ENCODE measurements around the gene NRG3. TPM values are rescaled to one million over a fixed set of nuclear protein-coding genes. Genes with fewer than 3 reads are reported as not detected.

Gene NRG3
- total and polyA plus RNA-seq, 5 experiments from 2014 or later = not detected

DNA sequence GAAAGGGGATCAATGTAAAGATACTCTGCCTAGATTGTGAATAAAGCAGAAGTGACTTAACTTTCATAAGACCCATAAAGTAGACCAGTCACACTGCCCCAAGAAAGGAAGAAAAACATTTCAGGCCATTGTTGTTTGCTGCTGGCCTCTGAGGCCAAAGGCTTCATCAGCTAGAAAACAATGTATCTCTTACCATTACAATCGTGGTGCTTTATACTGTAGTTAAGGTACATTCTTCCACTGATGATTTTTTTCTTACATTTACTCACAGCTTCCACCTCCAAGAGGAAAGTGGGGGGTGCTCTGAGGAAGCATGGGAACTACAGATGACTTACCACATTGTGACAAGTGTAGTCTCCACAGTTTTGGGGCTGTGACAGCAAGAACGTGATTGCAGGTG, 68.6 kb downstream of the NRG3 start:
- DNase-seq (no peak), ATAC-seq (no peak)
- no peak overlapping the region for H3K27ac Mint-ChIP-seq
- no peaks in the 10 kb centered on the region for H3K4me1 Mint-ChIP-seq
- H3K9me3 Mint-ChIP-seq = peaks cover 0 to 8% (median 2%) of the 10 kb centered on the region in 9 donors
- H3K4me3 Mint-ChIP-seq = no peak overlapping the region
- H3K36me3 Mint-ChIP-seq = no peaks in the 10 kb centered on the region
- POLR2A ChIA-PET = no interaction called here
- H3K27me3 Mint-ChIP-seq = no peaks in the 10 kb centered on the region

GRCh38 chr10:81944609-81945008, 69.6 kb downstream of the NRG3 start:
- Mint-ChIP-seq H3K4me1 (no peaks in the 10 kb centered on the region), H3K9me3 (peaks cover 0 to 6% (median 0%) of the 10 kb centered on the region in 9 donors), H3K4me3 (no peak overlapping the region), H3K27me3 (no peaks in the 10 kb centered on the region), H3K27ac (no peak overlapping the region), H3K36me3 (no peaks in the 10 kb centered on the region)
- ATAC-seq = no peak
- DNase-seq = no peak
- POLR2A ChIA-PET = no interaction called here

GRCh38 chr10:81949283-81949682, 74.3 kb downstream of the NRG3 start:
- POLR2A ChIA-PET = no interaction called here
- H3K27me3 Mint-ChIP-seq = no peaks in the 10 kb centered on the region
- H3K27ac Mint-ChIP-seq = no peak overlapping the region
- no peaks in the 10 kb centered on the region for H3K36me3 Mint-ChIP-seq
- DNase-seq (no peak), ATAC-seq (no peak)
- H3K4me1 Mint-ChIP-seq = no peaks in the 10 kb centered on the region
- peaks cover 0 to 10% (median 2%) of the 10 kb centered on the region in 9 donors for H3K9me3 Mint-ChIP-seq
- no peak overlapping the region for H3K4me3 Mint-ChIP-seq

GRCh38 chr10:81950358-81950757, 75.4 kb downstream of the NRG3 start:
- no peak overlapping the region for H3K4me3 Mint-ChIP-seq
- H3K27ac Mint-ChIP-seq = no peak overlapping the region
- POLR2A ChIA-PET = no interaction called here
- DNase-seq = no peak
- no peak for ATAC-seq
- peaks cover 0 to 10% (median 1%) of the 10 kb centered on the region in 9 donors for H3K9me3 Mint-ChIP-seq
- no peaks in the 10 kb centered on the region for H3K36me3 Mint-ChIP-seq
- H3K4me1 Mint-ChIP-seq = no peaks in the 10 kb centered on the region
- no peaks in the 10 kb centered on the region for H3K27me3 Mint-ChIP-seq

- Mint-ChIP-seq H3K27me3 (no peaks in the 10 kb centered on the region), H3K4me3 (no peak overlapping the region), H3K36me3 (no peaks in the 10 kb centered on the region), H3K4me1 (no peaks in the 10 kb centered on the region), H3K9me3 (peaks cover 0 to 10% (median 0%) of the 10 kb centered on the region in 9 donors), H3K27ac (no peak overlapping the region)
- DNase-seq = no peak
- POLR2A ChIA-PET = no interaction called here
- no peak for ATAC-seq
Observed at GRCh38 chr10:81953420-81953819, 78.4 kb downstream of the NRG3 start.

DNA sequence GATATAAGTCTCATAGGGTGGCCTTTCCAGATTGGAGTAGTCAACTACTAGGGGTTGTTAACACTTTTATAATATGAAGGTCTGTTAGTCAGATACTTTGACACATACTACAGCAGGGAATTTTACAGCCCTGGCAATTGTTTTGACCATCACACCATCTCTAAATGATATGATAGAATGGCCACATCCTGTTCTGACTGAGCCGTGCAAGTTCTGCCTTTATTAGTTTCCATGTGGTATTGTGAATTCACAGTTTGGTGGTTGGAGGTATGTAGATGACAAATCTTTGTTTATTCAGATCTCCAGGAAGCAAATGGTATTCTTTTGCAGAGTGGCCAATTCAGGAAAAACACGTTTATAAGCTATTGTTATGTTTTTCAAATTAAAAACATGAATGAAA, 83.0 kb downstream of the NRG3 start:
- POLR2A ChIA-PET = no interaction called here
- no peak for ATAC-seq
- Mint-ChIP-seq H3K36me3 (no peaks in the 10 kb centered on the region), H3K4me1 (no peaks in the 10 kb centered on the region), H3K27me3 (no peaks in the 10 kb centered on the region), H3K9me3 (peaks cover 0 to 4% (median 0%) of the 10 kb centered on the region in 9 donors), H3K27ac (no peak overlapping the region), H3K4me3 (no peak overlapping the region)
- no peak for DNase-seq

- H3K9me3 Mint-ChIP-seq = peaks cover 0 to 7% (median 0%) of the 10 kb centered on the region in 9 donors
- no peaks in the 10 kb centered on the region for H3K27me3 Mint-ChIP-seq
- H3K27ac Mint-ChIP-seq = no peak overlapping the region
- ATAC-seq = no peak
- no peak for DNase-seq
- no peak overlapping the region for H3K4me3 Mint-ChIP-seq
- POLR2A ChIA-PET = no interaction called here
- no peaks in the 10 kb centered on the region for H3K4me1 Mint-ChIP-seq
- no peaks in the 10 kb centered on the region for H3K36me3 Mint-ChIP-seq
Observed at GRCh38 chr10:81959016-81959415, 84.0 kb downstream of the NRG3 start.

GRCh38 chr10:81961451-81962184, 86.6 kb downstream of the NRG3 start:
- Mint-ChIP-seq H3K4me1 (no peaks in the 10 kb centered on the region), H3K27ac (no peak overlapping the region), H3K27me3 (no peaks in the 10 kb centered on the region), H3K36me3 (no peaks in the 10 kb centered on the region), H3K4me3 (no peak overlapping the region), H3K9me3 (peaks cover 0 to 7% (median 0%) of the 10 kb centered on the region in 9 donors)
- no peak for DNase-seq
- no peak for ATAC-seq
- POLR2A ChIA-PET = no interaction called here

GRCh38 chr10:81963606-81964005, 88.6 kb downstream of the NRG3 start:
- ATAC-seq = no peak
- Mint-ChIP-seq H3K27ac (no peak overlapping the region), H3K4me3 (no peak overlapping the region), H3K4me1 (no peaks in the 10 kb centered on the region), H3K27me3 (no peaks in the 10 kb centered on the region), H3K36me3 (no peaks in the 10 kb centered on the region), H3K9me3 (peaks cover 0 to 6% (median 0%) of the 10 kb centered on the region in 9 donors)
- POLR2A ChIA-PET = no interaction called here
- no peak for DNase-seq

DNA sequence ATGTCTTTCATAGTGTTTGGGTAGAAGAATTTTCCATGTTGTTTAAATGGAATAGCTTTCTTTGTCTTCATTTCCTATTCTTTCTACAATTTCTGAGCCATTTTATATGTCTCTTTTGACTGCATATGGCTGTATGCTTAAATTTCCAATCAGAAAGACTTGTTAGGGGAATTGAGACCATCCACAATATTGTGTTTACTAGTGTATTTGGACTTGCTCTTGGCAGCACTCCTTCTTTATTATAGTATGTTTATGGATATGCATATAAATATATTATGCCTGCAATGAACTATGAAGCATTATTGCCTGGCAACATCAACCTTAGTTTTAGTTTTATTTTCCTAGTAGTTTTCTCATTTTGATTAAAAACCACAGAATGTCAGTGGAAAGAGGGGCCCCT, 92.7 kb downstream of the NRG3 start:
- Mint-ChIP-seq H3K4me3 (no peak overlapping the region), H3K4me1 (no peaks in the 10 kb centered on the region), H3K9me3 (peaks cover 10 to 31% (median 14%) of the 10 kb centered on the region in 9 donors), H3K27ac (no peak overlapping the region), H3K36me3 (peaks cover 0 to 19% (median 0%) of the 10 kb centered on the region in 3 donors), H3K27me3 (peaks cover 0 to 2% (median 0%) of the 10 kb centered on the region in 5 donors)
- ATAC-seq (no peak), DNase-seq (no peak)
- POLR2A ChIA-PET = no interaction called here

GRCh38 chr10:81969136-81969535, 94.1 kb downstream of the NRG3 start:
- H3K9me3 Mint-ChIP-seq = peaks cover 14 to 45% (median 19%) of the 10 kb centered on the region in 9 donors
- H3K4me1 Mint-ChIP-seq = no peaks in the 10 kb centered on the region
- H3K36me3 Mint-ChIP-seq = peaks cover 0 to 22% (median 2%) of the 10 kb centered on the region in 3 donors
- POLR2A ChIA-PET = no interaction called here
- no peak overlapping the region for H3K4me3 Mint-ChIP-seq
- H3K27me3 Mint-ChIP-seq = peaks cover 0 to 2% (median 0%) of the 10 kb centered on the region in 5 donors
- no peak overlapping the region for H3K27ac Mint-ChIP-seq
- DNase-seq (no peak), ATAC-seq (no peak)

GRCh38 chr10:81978238-81978637, 103.2 kb downstream of the NRG3 start:
- peaks cover 0 to 12% (median 3%) of the 10 kb centered on the region in 3 donors for H3K36me3 Mint-ChIP-seq
- no peak for ATAC-seq
- POLR2A ChIA-PET = no interaction called here
- no peak for DNase-seq
- H3K9me3 Mint-ChIP-seq = peaks cover 6 to 28% (median 13%) of the 10 kb centered on the region in 9 donors
- H3K27me3 Mint-ChIP-seq = no peaks in the 10 kb centered on the region
- no peak overlapping the region for H3K27ac Mint-ChIP-seq
- no peaks in the 10 kb centered on the region for H3K4me1 Mint-ChIP-seq
- H3K4me3 Mint-ChIP-seq = no peak overlapping the region

- ATAC-seq (no peak), DNase-seq (no peak)
- POLR2A ChIA-PET = no interaction called here
- Mint-ChIP-seq H3K4me1 (no peaks in the 10 kb centered on the region), H3K9me3 (peaks cover 0 to 17% (median 3%) of the 10 kb centered on the region in 9 donors), H3K36me3 (no peaks in the 10 kb centered on the region), H3K27ac (no peak overlapping the region), H3K27me3 (peaks cover 0 to 3% (median 0%) of the 10 kb centered on the region in 5 donors), H3K4me3 (no peak overlapping the region)
Observed at GRCh38 chr10:81981724-81982123, 106.7 kb downstream of the NRG3 start.

DNA sequence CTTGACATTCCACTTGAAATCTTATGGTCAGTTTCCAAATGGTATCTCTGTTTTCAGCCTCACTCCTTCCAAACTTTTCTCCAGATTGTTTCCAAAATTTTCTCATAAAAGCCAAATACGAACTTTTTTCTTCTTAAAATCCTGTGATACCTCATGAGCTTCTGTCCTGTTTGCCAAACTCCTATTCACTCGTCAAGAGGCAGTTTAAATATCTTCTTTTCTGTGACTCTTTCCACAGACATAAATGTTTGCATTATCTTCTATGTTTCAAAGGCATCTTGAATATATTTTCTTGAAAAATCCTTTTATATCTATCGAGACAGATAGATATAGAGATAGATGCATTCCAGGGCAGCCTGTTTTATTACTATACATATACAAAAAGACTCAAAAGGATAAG, 109.4 kb downstream of the NRG3 start:
- DNase-seq = no peak
- ATAC-seq = no peak
- no peaks in the 10 kb centered on the region for H3K36me3 Mint-ChIP-seq
- H3K4me1 Mint-ChIP-seq = no peaks in the 10 kb centered on the region
- peaks cover 0 to 3% (median 0%) of the 10 kb centered on the region in 5 donors for H3K27me3 Mint-ChIP-seq
- no peak overlapping the region for H3K27ac Mint-ChIP-seq
- H3K4me3 Mint-ChIP-seq = no peak overlapping the region
- H3K9me3 Mint-ChIP-seq = peaks cover 0 to 23% (median 7%) of the 10 kb centered on the region in 9 donors
- POLR2A ChIA-PET = no interaction called here

Measured in naive thymus-derived CD8-positive, alpha-beta T cell (primary cell).